ENCODE data around the gene IL17F.

- TF ChIP-seq, protein P1, sequence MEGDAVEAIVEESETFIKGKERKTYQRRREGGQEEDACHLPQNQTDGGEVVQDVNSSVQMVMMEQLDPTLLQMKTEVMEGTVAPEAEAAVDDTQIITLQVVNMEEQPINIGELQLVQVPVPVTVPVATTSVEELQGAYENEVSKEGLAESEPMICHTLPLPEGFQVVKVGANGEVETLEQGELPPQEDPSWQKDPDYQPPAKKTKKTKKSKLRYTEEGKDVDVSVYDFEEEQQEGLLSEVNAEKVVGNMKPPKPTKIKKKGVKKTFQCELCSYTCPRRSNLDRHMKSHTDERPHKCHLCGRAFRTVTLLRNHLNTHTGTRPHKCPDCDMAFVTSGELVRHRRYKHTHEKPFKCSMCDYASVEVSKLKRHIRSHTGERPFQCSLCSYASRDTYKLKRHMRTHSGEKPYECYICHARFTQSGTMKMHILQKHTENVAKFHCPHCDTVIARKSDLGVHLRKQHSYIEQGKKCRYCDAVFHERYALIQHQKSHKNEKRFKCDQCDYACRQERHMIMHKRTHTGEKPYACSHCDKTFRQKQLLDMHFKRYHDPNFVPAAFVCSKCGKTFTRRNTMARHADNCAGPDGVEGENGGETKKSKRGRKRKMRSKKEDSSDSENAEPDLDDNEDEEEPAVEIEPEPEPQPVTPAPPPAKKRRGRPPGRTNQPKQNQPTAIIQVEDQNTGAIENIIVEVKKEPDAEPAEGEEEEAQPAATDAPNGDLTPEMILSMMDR (IDR thresholded peaks at IDR 0.05 in 4 of 5, conservative IDR thresholded peaks at IDR 0.05 in 1 of 5) = no peak
- TF ChIP-seq POLR2A (IDR thresholded peaks at IDR 0.05) = no peak
Measured at GRCh38 chr6:52261229-52261628, 16.9 kb upstream of the IL17F start.
